K562 (cell line): Measurements from ENCODE around the gene LSP1. TPM values are rescaled to one million over a fixed set of nuclear protein-coding genes. Genes with fewer than 3 reads are reported as not detected.
A peak's percentile ranks its signal among the peaks of the same experiment; 100 is the strongest.

Experiments
- ATAC-seq: fragments of 200-7000 bp; cut with Tn5 transposase; 3 replicates; pipeline ENCODE4 v1.9.1; 2020; ENCODE audit warnings: moderate library complexity
- BruUV-seq: library from RNA; stranded (reverse); fragments of 400-500 nt; replicated peaks from 2 replicates; lab custom pipeline; 2021; lab: Mats Ljungman, UMichigan
- CTCF ChIA-PET: fragments of 300-600 bp; formaldehyde crosslinking; extraction: SDS; loops from one replicate; lab custom pipeline; 2021; ENCODE audit warnings: low intra/inter-chr PET ratio; lab: Yijun Ruan, JAX
- POLR2A ChIA-PET: fragments of 300-600, 350-650 bp; sonication (Branson Sonifier 250); formaldehyde crosslinking; extraction: SDS; loops from one replicate; lab custom pipeline; 2021; ENCODE audit warnings: antibody characterized with exemption, inconsistent platforms; lab: Yijun Ruan, JAX
- DNase-seq, 4 experiments: peaks; one replicate each; pipeline versions ENCODE4 v3.0.0 to v3.0.0-alpha.2; 2011 to 2018; ENCODE audit warnings: low spot score in 3 of 4, mixed read lengths in 3 of 4; ENCODE audit errors: extremely low read depth in 1 of 4
- FAIRE-seq: peaks from 2 replicates; lab custom pipeline; 2011; peaks lifted over from hg19 to GRCh38; lab: Jason Lieb, UNC
- H2AFZ ChIP-seq: 2 replicates; pipeline ENCODE4 v1.6.0; 2011; ENCODE audit warnings: low read depth, low read length, control low read depth, inconsistent platforms
- H3K27ac ChIP-seq: fragments of 200-600 bp; 3 replicates; pipeline ENCODE4 v1.8.0; 2011; ENCODE audit warnings: low read depth, mild to moderate bottlenecking, control low read depth, inconsistent platforms, low read length, moderate library complexity, mixed read lengths; ENCODE audit errors: extremely low read depth
- H3K27me3 ChIP-seq, 2 experiments: fragments of 300-600 bp in 1 of 2; 2 replicates in 1 of 2; 3 replicates in 1 of 2; pipeline versions ENCODE4 v1.6.0 to v1.8.0; 2011; ENCODE audit warnings: inconsistent platforms in 2 of 2, low read length in 2 of 2, mild to moderate bottlenecking in 1 of 2, mixed read lengths in 1 of 2, moderate library complexity in 1 of 2; ENCODE audit not compliant: control insufficient read depth in 2 of 2, insufficient read depth in 2 of 2
- H3K36me3 ChIP-seq: fragments of 300-600 bp; 3 replicates; pipeline ENCODE4 v1.8.0; 2011; ENCODE audit warnings: mild to moderate bottlenecking, low read length, inconsistent platforms; ENCODE audit not compliant: control insufficient read depth, insufficient read depth
- H3K4me1 ChIP-seq, 2 experiments: fragments of 200-600 bp in 1 of 2; replicated peaks in 1 of 2; 2 replicates in 1 of 2; 3 replicates in 1 of 2; pipeline versions ENCODE4 v1.5.1 to v1.8.0; 2011; ENCODE audit warnings: inconsistent platforms in 2 of 2, low read length in 2 of 2, mild to moderate bottlenecking in 1 of 2, mixed read lengths in 1 of 2, moderate library complexity in 1 of 2; ENCODE audit not compliant: control insufficient read depth in 2 of 2, insufficient read depth in 2 of 2
- H3K4me2 ChIP-seq: 2 replicates; pipeline ENCODE4 v1.6.1; 2011; ENCODE audit warnings: low read length, control low read depth, inconsistent platforms, mixed read lengths; ENCODE audit not compliant: insufficient read depth
- H3K4me3 ChIP-seq: fragments of 200-600 bp; sonication (generic), shearing (Covaris generic); 2 replicates; pipeline ENCODE4 v1.5.1; 2016; ENCODE audit warnings: control low read depth, inconsistent platforms
- H3K79me2 ChIP-seq: fragments of 200-600 bp; 3 replicates; pipeline ENCODE4 v1.8.0; 2011; ENCODE audit warnings: low read length, inconsistent platforms; ENCODE audit not compliant: control insufficient read depth, insufficient read depth
- H3K9ac ChIP-seq, 2 experiments: 2 replicates each; pipeline versions ENCODE4 v1.6.0 to v1.6.1; 2011; ENCODE audit warnings: low read depth in 2 of 2, low read length in 2 of 2, control low read depth in 1 of 2, inconsistent platforms in 1 of 2, mild to moderate bottlenecking in 1 of 2, mixed read lengths in 1 of 2; ENCODE audit not compliant: insufficient read depth in 1 of 2
- H3K9me1 ChIP-seq: one replicate; pipeline ENCODE4 v1.6.0; 2011; ENCODE audit warnings: inconsistent platforms, mild to moderate bottlenecking, low read length, moderate library complexity; ENCODE audit not compliant: control insufficient read depth, insufficient read depth
- H3K9me3 ChIP-seq: replicated peaks from 2 replicates; pipeline ENCODE4 v1.5.1; 2011; ENCODE audit warnings: low read depth, low read length, inconsistent platforms; ENCODE audit not compliant: control insufficient read depth, insufficient read depth
- H4K20me1 ChIP-seq: replicated peaks from 2 replicates; pipeline ENCODE4 v1.6.1; 2011; ENCODE audit warnings: low read length, inconsistent platforms, mixed read lengths; ENCODE audit not compliant: control insufficient read depth, insufficient read depth
- CREB3 ChIP-seq: fragments of 450-650 bp; conservative IDR thresholded peaks from 2 replicates; pipeline ENCODE4 v1.6.1; 2016; ENCODE audit warnings: missing genetic modification characterization, low read depth, mild to moderate bottlenecking, missing compliant biosample characterization, moderate library complexity
- HDAC8 ChIP-seq: fragments of 450-650 bp; IDR thresholded peaks from 2 replicates; pipeline ENCODE4 v1.6.1; 2016; ENCODE audit warnings: mild to moderate bottlenecking, missing genetic modification characterization, moderate library complexity, missing compliant biosample characterization
- HNRNPK ChIP-seq: fragments of 200-400 bp; formaldehyde crosslinking; IDR thresholded peaks from one replicate; pipeline ENCODE4 v1.6.1; 2018; ENCODE audit warnings: mild to moderate bottlenecking, low read depth, low read length; ENCODE audit not compliant: poor library complexity, severe bottlenecking
- ILF3 ChIP-seq: fragments of 450-650 bp; IDR thresholded peaks from 2 replicates; pipeline ENCODE4 v1.6.1; 2018; ENCODE audit warnings: antibody characterized with exemption, mild to moderate bottlenecking, moderate library complexity, borderline replicate concordance
- PATZ1 ChIP-seq: fragments of 250-450 bp; sonication (Bioruptor Pico); IDR thresholded peaks from 2 replicates; pipeline ENCODE4 v1.5.0; 2020; ENCODE audit warnings: mild to moderate bottlenecking, borderline replicate concordance
- POLR2A ChIP-seq: fragments of 450-650 bp; conservative IDR thresholded peaks from 2 replicates; pipeline ENCODE4 v1.6.1; 2016
- SMARCA5 ChIP-seq: fragments of 450-650 bp; IDR thresholded peaks from 2 replicates; pipeline ENCODE4 v1.6.1; 2016
- SRSF7 ChIP-seq: fragments of 200-400 bp; formaldehyde crosslinking; optimal IDR thresholded peaks from 2 replicates; pipeline ENCODE3; 2017; ENCODE audit warnings: mild to moderate bottlenecking, low read depth, low read length
- TSC22D4 ChIP-seq: fragments of 450-650 bp; IDR thresholded peaks from 2 replicates; pipeline ENCODE4 v1.6.1; 2016; ENCODE audit warnings: missing genetic modification characterization, missing biosample characterization, control low read depth
- ZBTB2 ChIP-seq: fragments of 450-650 bp; IDR thresholded peaks from 2 replicates; pipeline ENCODE4 v1.6.1; 2016; ENCODE audit warnings: antibody characterized with exemption
- ZNF212 ChIP-seq: fragments of 450-650 bp; formaldehyde crosslinking; IDR thresholded peaks from 2 replicates; pipeline ENCODE4 v1.4.0; 2020; ENCODE audit warnings: mild to moderate bottlenecking
- ZNF324 ChIP-seq: fragments of 250-450 bp; sonication (Bioruptor Pico); IDR thresholded peaks from 2 replicates; pipeline ENCODE4 v1.4.0; 2020; ENCODE audit warnings: mild to moderate bottlenecking
- ZNF408 ChIP-seq: fragments of 250-450 bp; sonication (Bioruptor Pico); IDR thresholded peaks from 2 replicates; pipeline ENCODE4 v1.4.0; 2020; ENCODE audit warnings: low read depth, mild to moderate bottlenecking, moderate library complexity
- WGBS: fragments of 100-300 bp; shearing (Covaris generic); methylation state at CpG from one replicate; pipeline ENCODE4 v1.1.6; 2016; ENCODE audit warnings: low coverage, mixed read lengths; ENCODE audit not compliant: insufficient coverage; ENCODE audit errors: missing lambda C conversion rate; 5-methylcytosine and 5-hydroxymethylcytosine counted together
- in situ Hi-C: fragments of 300-500 bp; cut with MboI; formaldehyde crosslinking; loops from 4 replicates; pipeline ENCODE4 v1.15.0; 2018; ENCODE audit warnings: inconsistent platforms, mixed read lengths
- intact Hi-C: fragments of 100-400 bp; cut with micrococcal nuclease; formaldehyde crosslinking; loops from 2 replicates; pipeline ENCODE4 v1.14.2; 2022
- polyA plus RNA-seq, 8 experiments: library from polyadenylated mRNA; depleted of rRNA in 4 of 8; stranded (reverse) in 5 of 8; unstranded in 3 of 8; fragments of >200 nt; fragmentation: Nextera tagmentation in 2 of 8; fragmentation: Illumina TruSeq in 1 of 8; extraction: Ambion mirVana in 2 of 8; extraction: Trizol in 1 of 8; gene quantifications; 2 replicates each; pipeline versions ENCODE4 v1.2.1 to v1.2.3, GENCODE V29; 2011 to 2014; ENCODE audit warnings: inconsistent platforms in 1 of 8, missing spikeins in 1 of 8
- total RNA-seq, 7 experiments: library from RNA; depleted of rRNA in 6 of 7; stranded (reverse); fragments of >200 nt in 6 of 7; fragmentation: Illumina TruSeq in 2 of 7; extraction: Trizol in 2 of 7; gene quantifications; 2 replicates each; pipeline versions ENCODE4 v1.2.1 to v1.2.3, GENCODE V29; 2011 to 2021; ENCODE audit warnings: low replicate concordance in 1 of 7

Gene LSP1
- total and polyA plus RNA-seq, 9 of the 15 experiments (the other 6 are each of a cell fraction or from before 2014, with no cell fraction given): 0.08 to 2.9 (median 0.65) TPM; not detected in 2

- no peaks in the 10 kb centered on the region for H3K9me1 ChIP-seq
- intact Hi-C loops: no loop called here
- H3K27me3 ChIP-seq: peaks cover 26 to 81% of the 10 kb centered on the region in 2 experiments; a peak in 3 of 5 replicates
- H3K9me3 ChIP-seq: no peaks in the 10 kb centered on the region
- ATAC-seq (no peak), DNase-seq (no peak), FAIRE-seq (no peak)
- H3K36me3 ChIP-seq: no peaks in the 10 kb centered on the region
- H3K4me3 ChIP-seq: no peak overlapping the region
- H3K4me1 ChIP-seq: peaks cover 0 to 41% of the 10 kb centered on the region in 2 experiments; a peak in 2 of 5 replicates
- no peak overlapping the region for H3K27ac ChIP-seq
- H3K79me2 ChIP-seq: no peaks in the 10 kb centered on the region
- POLR2A ChIA-PET: no interaction called here
- WGBS: 7% methylated on average over 22 of the region's 41 CpGs
- peaks cover 21% of the 10 kb centered on the region; the same call in 1 of the 2 replicates for H4K20me1 ChIP-seq
- in situ Hi-C loops: no loop called here
- H3K9ac ChIP-seq: peak overlapping the region in 1 of 2 experiments; percentile 33; a peak in 2 of 4 replicates
- CTCF ChIA-PET: no interaction called here
- peak overlapping the region; percentile 66; the same call in 1 of the 2 replicates for H2AFZ ChIP-seq
- no peak overlapping the region for H3K4me2 ChIP-seq
- no TSS peak for BruUV-seq
- TF ChIP-seq POLR2A (no peak), TSC22D4 (tag) (no peak), HNRNPK (no peak), SRSF7 (no peak), ILF3 (no peak), CREB3 (tag) (no peak), ZNF212 (no peak), ZNF324 (CRISPR knock-in tag) (no peak), PATZ1 (CRISPR knock-in tag) (no peak), ZBTB2 (no peak), SMARCA5 (no peak), ZNF408 (CRISPR knock-in tag) (no peak), HDAC8 (no peak)
These were observed 73.5 kb downstream of the LSP1 start for GRCh38 chr11:1926156-1927025.
